IMR-90 (cell line): Measurements from ENCODE around the gene TULP4. TPM values are rescaled to one million over a fixed set of nuclear protein-coding genes. Genes with fewer than 3 reads are reported as not detected.

Experiments used
- ATAC-seq: fragments of 200-7000 bp; cut with Tn5 transposase; 2 replicates; pipeline ENCODE4 v1.9.1; 2020; ENCODE audit warnings: low read depth, mild to moderate bottlenecking, moderate library complexity
- BruUV-seq: library from RNA; stranded (reverse); fragments of 400-500 nt; replicated peaks from 2 replicates; lab custom pipeline; 2021; lab: Mats Ljungman, UMichigan
- CTCF ChIA-PET: fragments of 300-600 bp; formaldehyde crosslinking; extraction: SDS; loops from one replicate; lab custom pipeline; 2021; ENCODE audit warnings: antibody characterized with exemption; lab: Yijun Ruan, JAX
- POLR2A ChIA-PET: fragments of 300-600 bp; sonication (Branson Sonifier 250); formaldehyde crosslinking; loops from one replicate; lab custom pipeline; 2022; ENCODE audit warnings: antibody characterized with exemption; ENCODE audit not compliant: unreplicated experiment; lab: Charles Lee
- DNase-seq: peaks from one replicate; pipeline ENCODE4 v3.0.0; 2013
- H2AFZ ChIP-seq: replicated peaks from 2 replicates; pipeline ENCODE3; 2013; ENCODE audit warnings: low read length, mild to moderate bottlenecking; ENCODE audit not compliant: poor library complexity
- H2AK5ac ChIP-seq: 2 replicates; pipeline ENCODE4 v1.6.1; 2013; ENCODE audit warnings: low read depth, low read length, inconsistent platforms
- H2AK9ac ChIP-seq: replicated peaks from 2 replicates; pipeline ENCODE3; 2013; ENCODE audit warnings: mild to moderate bottlenecking, low read depth, low read length, moderate library complexity; ENCODE audit not compliant: poor library complexity
- H2BK120ac ChIP-seq: 2 replicates; pipeline ENCODE4 v1.6.1; 2013; ENCODE audit warnings: low read depth, low read length, inconsistent platforms
- H2BK15ac ChIP-seq: 3 replicates; pipeline ENCODE4 v1.6.1; 2013; ENCODE audit warnings: low read depth, low read length, inconsistent platforms
- H2BK20ac ChIP-seq: 2 replicates; pipeline ENCODE4 v1.6.1; 2013; ENCODE audit warnings: low read depth, mild to moderate bottlenecking, inconsistent platforms, low read length, moderate library complexity
- H2BK5ac ChIP-seq: 2 replicates; pipeline ENCODE4 v1.6.1; 2013; ENCODE audit warnings: mild to moderate bottlenecking, low read depth, low read length, inconsistent platforms; ENCODE audit not compliant: poor library complexity, severe bottlenecking
- H3K14ac ChIP-seq: replicated peaks from 2 replicates; pipeline ENCODE4 v1.6.1; 2013; ENCODE audit warnings: low read depth, low read length, inconsistent platforms
- H3K18ac ChIP-seq: 2 replicates; pipeline ENCODE4 v1.6.1; 2013; ENCODE audit warnings: low read depth, low read length, control low read depth
- H3K23ac ChIP-seq: 2 replicates; pipeline ENCODE4 v1.6.1; 2013; ENCODE audit warnings: low read depth, low read length, inconsistent platforms
- H3K27ac ChIP-seq: 2 replicates; pipeline ENCODE4 v1.5.1; 2013; ENCODE audit warnings: mild to moderate bottlenecking, control low read depth, low read length; ENCODE audit not compliant: insufficient read depth
- H3K27me3 ChIP-seq: 2 replicates; pipeline ENCODE4 v1.6.1; 2013; ENCODE audit warnings: low read length; ENCODE audit not compliant: control insufficient read depth, insufficient read depth
- H3K36me3 ChIP-seq: 2 replicates; pipeline ENCODE4 v1.6.1; 2013; ENCODE audit warnings: low read length, mixed read lengths; ENCODE audit not compliant: control insufficient read depth, insufficient read depth
- H3K4ac ChIP-seq: 2 replicates; pipeline ENCODE4 v1.6.1; 2013; ENCODE audit warnings: low read depth, low read length, inconsistent platforms
- H3K4me1 ChIP-seq: 2 replicates; pipeline ENCODE4 v1.6.1; 2013; ENCODE audit warnings: low read length, mixed read lengths; ENCODE audit not compliant: control insufficient read depth, insufficient read depth
- H3K4me2 ChIP-seq: 2 replicates; pipeline ENCODE4 v1.6.1; 2013; ENCODE audit warnings: low read depth, mild to moderate bottlenecking, control low read depth, low read length, moderate library complexity
- H3K4me3 ChIP-seq: 2 replicates; pipeline ENCODE4 v1.5.1; 2013; ENCODE audit warnings: low read depth, mild to moderate bottlenecking, control low read depth, low read length, moderate library complexity; ENCODE audit not compliant: insufficient read depth
- H3K56ac ChIP-seq: 2 replicates; pipeline ENCODE4 v1.6.1; 2013; ENCODE audit warnings: low read length, inconsistent platforms; ENCODE audit not compliant: insufficient read depth; ENCODE audit errors: extremely low read depth
- H3K79me1 ChIP-seq, 2 experiments: 2 replicates each; pipeline ENCODE4 v1.6.1; 2013; ENCODE audit warnings: low read length in 2 of 2, inconsistent platforms in 1 of 2, low read depth in 1 of 2
- H3K9ac ChIP-seq: 2 replicates; pipeline ENCODE4 v1.6.1; 2013; ENCODE audit warnings: low read depth, low read length, control low read depth
- H3K9me1 ChIP-seq: 2 replicates; pipeline ENCODE4 v1.6.1; 2013; ENCODE audit warnings: low read length, inconsistent platforms; ENCODE audit not compliant: insufficient read depth
- H3K9me3 ChIP-seq: 2 replicates; pipeline ENCODE4 v1.6.1; 2013; ENCODE audit warnings: low read length; ENCODE audit not compliant: control insufficient read depth, insufficient read depth
- H4K20me1 ChIP-seq: 2 replicates; pipeline ENCODE4 v1.6.1; 2013; ENCODE audit warnings: low read length, inconsistent platforms; ENCODE audit not compliant: insufficient read depth
- H4K5ac ChIP-seq: 2 replicates; pipeline ENCODE4 v1.6.1; 2013; ENCODE audit warnings: mild to moderate bottlenecking, low read depth, low read length, control low read depth
- H4K8ac ChIP-seq, 2 experiments: 2 replicates each; pipeline ENCODE4 v1.6.1; 2013; ENCODE audit warnings: low read depth in 2 of 2, low read length in 2 of 2, control low read depth in 1 of 2, inconsistent platforms in 1 of 2
- H4K91ac ChIP-seq: 2 replicates; pipeline ENCODE4 v1.6.1; 2013; ENCODE audit warnings: low read depth, low read length, inconsistent platforms; ENCODE audit not compliant: insufficient read depth
- MAZ ChIP-seq: IDR thresholded peaks from 2 replicates; pipeline ENCODE4 v1.6.1; 2012; ENCODE audit warnings: low read depth, mild to moderate bottlenecking, low read length, improper control_type of control experiment, moderate library complexity, borderline replicate concordance
- RCOR1 ChIP-seq: IDR thresholded peaks from 2 replicates; pipeline ENCODE4 v1.6.1; 2012; ENCODE audit warnings: mild to moderate bottlenecking, low read length, improper control_type of control experiment; ENCODE audit not compliant: insufficient replicate concordance
- WGBS, 2 experiments: methylation state at CpG; one replicate each; pipeline versions ENCODE4 v1.1.5 to v1.1.7; 2013; ENCODE audit warnings: missing lambda C conversion rate in 2 of 2; ENCODE audit not compliant: insufficient read length in 1 of 2; ENCODE audit errors: extremely low coverage in 2 of 2; 5-methylcytosine and 5-hydroxymethylcytosine counted together
- dilution Hi-C: fragments of 300-500 bp; cut with HindIII; formaldehyde crosslinking; loops from one replicate; pipeline ENCODE4 v1.14.3; 2018; ENCODE audit warnings: low sequenced_read_pairs; ENCODE audit not compliant: unreplicated experiment
- in situ Hi-C: fragments of 300-500 bp; cut with MboI; formaldehyde crosslinking; loops from 3 replicates; pipeline ENCODE4 v1.14.3; 2019; ENCODE audit warnings: low sequenced_read_pairs, inconsistent platforms, mixed read lengths
- intact Hi-C: fragments of 100-400 bp; cut with micrococcal nuclease; formaldehyde crosslinking; loops from 2 replicates; pipeline ENCODE4 v1.10.0; 2022
- polyA plus RNA-seq, 3 experiments: library from polyadenylated mRNA; depleted of rRNA; stranded (reverse); fragments of >200 nt; gene quantifications; 2 replicates each; pipeline ENCODE4 v1.2.3, GENCODE V29; 2012; ENCODE audit warnings: low replicate concordance in 1 of 3
- total RNA-seq: library from RNA; depleted of rRNA; stranded (reverse); fragments of >200 nt; gene quantifications from 2 replicates; pipeline ENCODE4 v1.2.3, GENCODE V29; 2012

Gene TULP4
- total and polyA plus RNA-seq, 2 of the 4 experiments (the other 2 are of a cell fraction), result 8.1 to 30.6 TPM

GRCh38 chr6:158497620-158498019 lies 185.4 kb downstream of the TULP4 start:
- H2AFZ ChIP-seq, result no peak overlapping the region
- no peak overlapping the region for H3K9ac ChIP-seq
- no peaks in the 10 kb centered on the region for H4K20me1 ChIP-seq
- H3K27ac ChIP-seq, result no peak overlapping the region
- H3K4ac ChIP-seq, result no peak overlapping the region
- H3K14ac ChIP-seq, result no peak overlapping the region
- no TSS peak for BruUV-seq
- peaks cover 0 to 8% of the 10 kb centered on the region in 2 experiments; a peak in 2 of 4 replicates for H3K79me1 ChIP-seq
- H2BK15ac ChIP-seq, result no peak overlapping the region
- in situ Hi-C loops (no loop called here), intact Hi-C loops (no loop called here), dilution Hi-C loops (no loop called here)
- TF ChIP-seq RCOR1 (no peak), MAZ (no peak)
- WGBS, 2 experiments, result 80% methylated on average over 2 of the region's 6 CpGs; no CpG with 5 or more reads in 1 of the 2 experiments
- H2AK9ac ChIP-seq, result no peak overlapping the region
- no peak overlapping the region for H4K8ac ChIP-seq
- POLR2A ChIA-PET, result no interaction called here
- H3K36me3 ChIP-seq, result peaks cover 27% of the 10 kb centered on the region
- no peak overlapping the region for H2AK5ac ChIP-seq
- H2BK20ac ChIP-seq, result no peak overlapping the region
- H3K4me1 ChIP-seq, result peaks cover 8% of the 10 kb centered on the region
- H2BK120ac ChIP-seq, result no peak overlapping the region
- DNase-seq (no peak), ATAC-seq (no peak)
- H3K27me3 ChIP-seq, result no peaks in the 10 kb centered on the region
- CTCF ChIA-PET, result no interaction called here
- H2BK5ac ChIP-seq, result no peak overlapping the region
- no peak overlapping the region for H3K18ac ChIP-seq
- H3K56ac ChIP-seq, result no peak overlapping the region
- H3K9me3 ChIP-seq, result no peaks in the 10 kb centered on the region
- no peak overlapping the region for H4K5ac ChIP-seq
- no peak overlapping the region for H3K23ac ChIP-seq
- peaks cover 11% of the 10 kb centered on the region for H3K9me1 ChIP-seq
- no peak overlapping the region for H4K91ac ChIP-seq
- no peak overlapping the region for H3K4me2 ChIP-seq
- H3K4me3 ChIP-seq, result no peak overlapping the region
